ENCODE results near the gene ADAM17.

Gene ADAM17

GRCh38 chr2:9490789-9491188, 64.8 kb downstream of the ADAM17 start:
- Histone ChIP-seq H3K9me3 (ENCODE audit: control insufficient read depth, insufficient read depth, low read length) (no peaks in the 10 kb centered on the region), H3K36me3 (ENCODE audit: control insufficient read depth, low read length) (peaks cover 93% of the 10 kb centered on the region), H3K79me2 (ENCODE audit: control insufficient read depth, low read length) (no peaks in the 10 kb centered on the region), H3K9me2 (replicated peaks; ENCODE audit: control insufficient read depth, low read length) (no peaks in the 10 kb centered on the region), H3K4me3 (ENCODE audit: low read length) (no peak overlapping the region), H3K4me2 (ENCODE audit: low read length) (no peak overlapping the region), H3F3A (ENCODE audit: control insufficient read depth, insufficient read depth) (peaks cover 2% of the 10 kb centered on the region; the same call in 1 of the 2 replicates), H4K20me1 (ENCODE audit: control insufficient read depth, insufficient read depth, low read depth, low read length) (no peaks in the 10 kb centered on the region), H3K27me3 (ENCODE audit: control insufficient read depth, low read length) (no peaks in the 10 kb centered on the region), H3K27ac (ENCODE audit: low read depth, low read length) (no peak overlapping the region), H3K4me1 (ENCODE audit: control insufficient read depth, low read length) (no peaks in the 10 kb centered on the region)
- no peak for TF ChIP-seq EZH2phosphoT487 (IDR thresholded peaks at IDR 0.05; ENCODE audit: borderline replicate concordance, low read length)
- no peak for TF ChIP-seq CTCF (IDR thresholded peaks at IDR 0.05; ENCODE audit: low read depth, low read length, poor library complexity, severe bottlenecking)

GRCh38 chr2:9488583-9489547, 66.8 kb downstream of the ADAM17 start:
- TF ChIP-seq CTCF (IDR thresholded peaks at IDR 0.05; ENCODE audit: low read depth, low read length, poor library complexity, severe bottlenecking) (no peak), EZH2phosphoT487 (IDR thresholded peaks at IDR 0.05; ENCODE audit: borderline replicate concordance, low read length) (no peak)
- Histone ChIP-seq H3K4me2 (ENCODE audit: low read length) (no peak overlapping the region), H3K9me2 (replicated peaks; ENCODE audit: control insufficient read depth, low read length) (no peaks in the 10 kb centered on the region), H3K27me3 (ENCODE audit: control insufficient read depth, low read length) (no peaks in the 10 kb centered on the region), H4K20me1 (ENCODE audit: control insufficient read depth, insufficient read depth, low read depth, low read length) (no peaks in the 10 kb centered on the region), H3K27ac (ENCODE audit: low read depth, low read length) (no peak overlapping the region), H3K4me1 (ENCODE audit: control insufficient read depth, low read length) (no peaks in the 10 kb centered on the region), H3K36me3 (ENCODE audit: control insufficient read depth, low read length) (peaks cover 99% of the 10 kb centered on the region), H3F3A (ENCODE audit: control insufficient read depth, insufficient read depth) (peaks cover 5% of the 10 kb centered on the region; the same call in 1 of the 2 replicates), H3K4me3 (ENCODE audit: low read length) (no peak overlapping the region), H3K79me2 (ENCODE audit: control insufficient read depth, low read length) (no peaks in the 10 kb centered on the region), H3K9me3 (ENCODE audit: control insufficient read depth, insufficient read depth, low read length) (no peaks in the 10 kb centered on the region)

- Histone ChIP-seq H3K9me3 (ENCODE audit: control insufficient read depth, insufficient read depth, low read length) (no peaks in the 10 kb centered on the region), H3K4me1 (ENCODE audit: control insufficient read depth, low read length) (peaks cover 18% of the 10 kb centered on the region), H3K4me3 (ENCODE audit: low read length) (no peak overlapping the region), H3F3A (ENCODE audit: control insufficient read depth, insufficient read depth) (peaks cover 11% of the 10 kb centered on the region), H3K4me2 (ENCODE audit: low read length) (no peak overlapping the region), H3K9me2 (replicated peaks; ENCODE audit: control insufficient read depth, low read length) (no peaks in the 10 kb centered on the region), H3K79me2 (ENCODE audit: control insufficient read depth, low read length) (peaks cover 4% of the 10 kb centered on the region; the same call in 1 of the 2 replicates), H3K27ac (ENCODE audit: low read depth, low read length) (no peak overlapping the region), H4K20me1 (ENCODE audit: control insufficient read depth, insufficient read depth, low read depth, low read length) (no peaks in the 10 kb centered on the region; the same call in 1 of the 2 replicates), H3K36me3 (ENCODE audit: control insufficient read depth, low read length) (peaks cover 97% of the 10 kb centered on the region), H3K27me3 (ENCODE audit: control insufficient read depth, low read length) (no peaks in the 10 kb centered on the region)
- TF ChIP-seq EZH2phosphoT487 (IDR thresholded peaks at IDR 0.05; ENCODE audit: borderline replicate concordance, low read length) (no peak), CTCF (IDR thresholded peaks at IDR 0.05; ENCODE audit: low read depth, low read length, poor library complexity, severe bottlenecking) (no peak)
Observed at GRCh38 chr2:9484533-9484932, 71.1 kb downstream of the ADAM17 start.

Measured in DOHH2 (cell line).